ENCODE results near the gene AMT. TPM values are rescaled to one million over a fixed set of nuclear protein-coding genes. Genes with fewer than 3 reads are reported as not detected.

Gene AMT
- total and polyA plus RNA-seq, 2 of the 13 experiments (the other 11 are each of a cell fraction or from before 2014, with no cell fraction given): 35.3 to 59.0 TPM

DNA sequence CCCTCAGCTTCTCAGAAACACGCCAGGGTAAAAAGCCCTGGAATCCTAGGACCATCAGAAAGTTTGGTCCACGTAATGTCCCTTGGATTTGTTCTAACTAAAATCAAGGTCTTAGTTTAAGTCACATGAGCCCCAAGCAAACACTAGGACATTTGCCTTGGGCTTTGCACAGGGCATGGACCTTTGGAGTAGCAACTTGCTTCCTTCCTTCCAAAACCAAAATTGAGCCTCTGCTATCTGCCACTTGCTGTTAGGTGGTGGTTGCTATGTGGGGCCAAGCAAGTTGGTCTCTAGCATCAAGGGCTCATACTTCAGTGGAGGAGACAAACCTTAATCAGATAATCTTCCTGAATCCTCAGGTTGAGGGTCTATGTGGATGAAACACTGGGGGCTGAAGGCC lies 43.8 kb upstream of the AMT start:
- no CpG with 5 or more reads among the region's 2 CpGs for WGBS (ENCODE audit: low lambda C conversion rate)
- Histone ChIP-seq H3K4me1 (ENCODE audit: insufficient read depth, low read length) (peaks cover 75% of the 10 kb centered on the region), H3K4me2 (ENCODE audit: low read depth, low read length) (peak overlapping the region; percentile 88), H3K27me3 (ENCODE audit: control insufficient read depth in 1 of 2, insufficient read depth in 2 of 2, low read length in 2 of 2) (no peaks in the 10 kb centered on the region; a peak in 1 of 5 replicates), H3K9ac (ENCODE audit: insufficient read depth, low read depth, low read length) (peak overlapping the region; percentile 67), H4K20me1 (ENCODE audit: insufficient read depth, low read length) (no peaks in the 10 kb centered on the region), H3K27ac (ENCODE audit: extremely low read length, insufficient read depth, low read length) (peak overlapping the region; percentile 87), H3K36me3 (replicated peaks in 1 of 2; ENCODE audit: control insufficient read depth in 1 of 2, insufficient read depth in 2 of 2, low read length in 2 of 2) (no peaks in the 10 kb centered on the region), H2AFZ (ENCODE audit: low read length) (no peak overlapping the region), H3K9me3 (ENCODE audit: low read length) (no peaks in the 10 kb centered on the region), H3K79me2 (ENCODE audit: insufficient read depth, low read length) (peaks cover 5% of the 10 kb centered on the region), H3K4me3 (replicated peaks in 1 of 3; ENCODE audit: insufficient read depth in 1 of 3, low read depth in 2 of 3, low read length in 3 of 3) (peak overlapping the region in 2 of 3 experiments; percentile 16 to 59; a peak in 3 of 6 replicates)
- TSS peak; percentile 8 for BruUV-seq (replicated peaks)
- no peak for ATAC-seq
- DNase-seq (ENCODE audit: low spot score): peak; percentile 60
- FAIRE-seq: no peak
- TF ChIP-seq ZNF776 (CRISPR knock-in tag; IDR thresholded peaks at IDR 0.05): no peak
- TF ChIP-seq, protein P1, sequence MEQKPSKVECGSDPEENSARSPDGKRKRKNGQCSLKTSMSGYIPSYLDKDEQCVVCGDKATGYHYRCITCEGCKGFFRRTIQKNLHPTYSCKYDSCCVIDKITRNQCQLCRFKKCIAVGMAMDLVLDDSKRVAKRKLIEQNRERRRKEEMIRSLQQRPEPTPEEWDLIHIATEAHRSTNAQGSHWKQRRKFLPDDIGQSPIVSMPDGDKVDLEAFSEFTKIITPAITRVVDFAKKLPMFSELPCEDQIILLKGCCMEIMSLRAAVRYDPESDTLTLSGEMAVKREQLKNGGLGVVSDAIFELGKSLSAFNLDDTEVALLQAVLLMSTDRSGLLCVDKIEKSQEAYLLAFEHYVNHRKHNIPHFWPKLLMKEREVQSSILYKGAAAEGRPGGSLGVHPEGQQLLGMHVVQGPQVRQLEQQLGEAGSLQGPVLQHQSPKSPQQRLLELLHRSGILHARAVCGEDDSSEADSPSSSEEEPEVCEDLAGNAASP (CRISPR knock-in tag; IDR thresholded peaks at IDR 0.05; ENCODE audit: borderline replicate concordance): no peak
- TF ChIP-seq SMARCE1 (IDR thresholded peaks at IDR 0.05; ENCODE audit: borderline replicate concordance): no peak
- TF ChIP-seq, protein P2, sequence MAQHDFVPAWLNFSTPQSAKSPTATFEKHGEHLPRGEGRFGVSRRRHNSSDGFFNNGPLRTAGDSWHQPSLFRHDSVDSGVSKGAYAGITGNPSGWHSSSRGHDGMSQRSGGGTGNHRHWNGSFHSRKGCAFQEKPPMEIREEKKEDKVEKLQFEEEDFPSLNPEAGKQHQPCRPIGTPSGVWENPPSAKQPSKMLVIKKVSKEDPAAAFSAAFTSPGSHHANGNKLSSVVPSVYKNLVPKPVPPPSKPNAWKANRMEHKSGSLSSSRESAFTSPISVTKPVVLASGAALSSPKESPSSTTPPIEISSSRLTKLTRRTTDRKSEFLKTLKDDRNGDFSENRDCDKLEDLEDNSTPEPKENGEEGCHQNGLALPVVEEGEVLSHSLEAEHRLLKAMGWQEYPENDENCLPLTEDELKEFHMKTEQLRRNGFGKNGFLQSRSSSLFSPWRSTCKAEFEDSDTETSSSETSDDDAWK (CRISPR knock-in tag; IDR thresholded peaks at IDR 0.05): no peak
- TF ChIP-seq HNF4A (CRISPR knock-in tag; IDR thresholded peaks at IDR 0.05): peak; percentile 78
- TF ChIP-seq TGIF2 (CRISPR knock-in tag; IDR thresholded peaks at IDR 0.05): 0 out of 2 replicates have a peak, but pooled peaks have one; percentile 14
- TF ChIP-seq ZNF83 (CRISPR knock-in tag; IDR thresholded peaks at IDR 0.05; ENCODE audit: borderline replicate concordance): no peak
- TF ChIP-seq RFX3 (CRISPR knock-in tag; IDR thresholded peaks at IDR 0.05): no peak
- POLR2A ChIA-PET: interaction anchor here (1.1 to 2.9 kb wide), 5 partner anchors 35 to 126 kb away, joined by 3 to 9 read pairs (median 6); partner anchors contain the start of genes RHOA and USP4
- in situ Hi-C loops (cut with HindIII; ENCODE audit: extremely low pct_ligation_motif_present, low pct_unique_long_range_greater_than_20kb) (loop anchor here (5.0 kb wide), 1 partner anchor 56 kb away; no protein-coding TSS in a partner anchor), intact Hi-C loops (cut with micrococcal nuclease; ENCODE audit: unreplicated experiment) (loop anchor here (5.0 kb wide), 1 partner anchor 206 kb away; the partner anchor contains the start of gene APEH)
- CTCF ChIA-PET (ENCODE audit: low intra/inter-chr PET ratio, low total read pairs): no interaction called here

Data from HepG2 (cell line).